ENCODE data around the gene PPFIBP1. TPM values are rescaled to one million over a fixed set of nuclear protein-coding genes. Genes with fewer than 3 reads are reported as not detected.

Gene PPFIBP1
- total and polyA plus RNA-seq, 2 of the 8 experiments (the other 6 are each of a cell fraction or from before 2014, with no cell fraction given): 7.7 to 31.3 TPM

DNA sequence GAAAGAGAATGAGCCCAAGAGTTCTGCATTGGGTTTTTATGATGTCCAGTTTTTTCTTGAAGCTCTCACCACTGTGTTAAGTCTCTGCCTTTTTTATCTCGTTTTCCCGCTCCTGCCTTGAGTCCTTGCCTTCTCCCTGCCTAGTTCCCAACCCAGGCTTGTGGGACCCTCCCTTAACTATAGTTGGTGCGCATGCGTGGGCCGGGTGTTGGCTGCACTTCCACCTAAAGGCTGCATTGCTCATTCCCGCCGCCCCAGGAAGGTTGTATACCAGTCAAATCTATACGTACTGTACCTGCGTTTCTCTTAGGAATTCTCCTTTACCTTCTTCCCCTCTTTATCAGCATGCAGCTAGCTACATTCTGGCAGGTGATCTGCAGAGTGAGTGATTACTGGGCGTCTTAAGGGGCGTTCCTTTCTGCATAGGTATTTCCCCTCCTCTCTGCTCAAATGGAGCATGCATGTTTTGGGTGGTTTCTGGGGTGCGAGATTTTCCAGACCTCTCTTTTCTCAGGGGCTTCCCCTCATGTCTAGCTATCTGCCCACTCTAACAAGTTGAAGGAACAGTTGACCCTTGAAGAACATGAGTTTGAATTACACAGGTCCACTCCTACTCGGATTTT lies 165.7 kb downstream of the PPFIBP1 start:
- no peak overlapping the region for H3K4me2 ChIP-seq (ENCODE audit: insufficient read depth in 1 of 2, low read depth in 2 of 2, low read length in 2 of 2)
- H3K36me3 ChIP-seq (ENCODE audit: control insufficient read depth in 2 of 4, insufficient read depth in 4 of 4, low read length in 3 of 4): peaks cover 0 to 6% (median 3%) of the 10 kb centered on the region in 4 experiments; a peak in 4 of 8 replicates
- H3K27ac ChIP-seq (ENCODE audit: low read depth, low read length): no peak overlapping the region
- no peak overlapping the region for H3K4me3 ChIP-seq (ENCODE audit: extremely low read depth in 1 of 4, insufficient read depth in 2 of 4, low read depth in 3 of 4, low read length in 4 of 4)
- no peak overlapping the region for H3K18ac ChIP-seq (ENCODE audit: extremely low read depth, low read length)
- WGBS, 2 experiments (ENCODE audit: extremely low coverage in 1 of 2, insufficient coverage in 1 of 2, insufficient read length in 1 of 2, insufficient replicate concordance in 2 of 2, low coverage in 1 of 2, low lambda C conversion rate in 2 of 2, missing lambda C conversion rate in 1 of 2): 87% methylated on average over 13 of the region's 13 CpGs; no CpG with 5 or more reads in 1 of the 2 experiments
- H2AFZ ChIP-seq (ENCODE audit: low read length): no peak overlapping the region
- H4K20me1 ChIP-seq (replicated peaks in 1 of 2; ENCODE audit: control insufficient read depth in 1 of 2, insufficient read depth in 2 of 2, low read length in 2 of 2): peaks cover 0 to 2% of the 10 kb centered on the region in 2 experiments
- ChIA-PET CTCF (ENCODE audit: partially characterized antibody) (interaction anchor here (1.0 to 2.0 kb wide), 2 partner anchors 13 to 87 kb away, joined by 3 to 5 read pairs; no protein-coding TSS in a partner anchor), POLR2A (ENCODE audit: partially characterized antibody) (interaction anchor here (0.6 kb wide), 1 partner anchor 255 kb away, joined by 3 read pairs; no protein-coding TSS in a partner anchor)
- H3K27me3 ChIP-seq (replicated peaks in 1 of 4; ENCODE audit: control insufficient read depth in 3 of 4, extremely low read depth in 1 of 4, insufficient read depth in 3 of 4, low read length in 3 of 4): no peaks in the 10 kb centered on the region
- TF ChIP-seq GABPA (IDR thresholded peaks at IDR 0.05; ENCODE audit: borderline replicate concordance, insufficient read depth, low read length) (no peak), SP4 (IDR thresholded peaks at IDR 0.05; ENCODE audit: low read length) (no peak), EGR1 (IDR thresholded peaks at IDR 0.05; ENCODE audit: borderline replicate concordance, low read depth, low read length) (no peak), CREB1 (IDR thresholded peaks at IDR 0.05) (no peak), RBBP5 (IDR thresholded peaks at IDR 0.05; ENCODE audit: borderline replicate concordance, low read depth, low read length) (no peak), TBP (IDR thresholded peaks at IDR 0.05; ENCODE audit: low read depth, low read length) (no peak), SP2 (IDR thresholded peaks at IDR 0.05; ENCODE audit: low read length) (no peak), RFX5 (IDR thresholded peaks at IDR 0.05; ENCODE audit: borderline replicate concordance, low read depth, low read length) (no peak), NRF1 (IDR thresholded peaks at IDR 0.05; ENCODE audit: low read depth, low read length) (no peak), RNF2 (IDR thresholded peaks at IDR 0.05; ENCODE audit: borderline replicate concordance, low read depth, low read length, missing control alignments, poor library complexity, severe bottlenecking) (no peak), SIX5 (IDR thresholded peaks at IDR 0.05; ENCODE audit: low read depth, low read length) (no peak), HDAC6 (IDR thresholded peaks at IDR 0.05; ENCODE audit: low read depth, low read length) (no peak), GTF2F1 (IDR thresholded peaks at IDR 0.05; ENCODE audit: borderline replicate concordance, low read depth, low read length) (no peak)
- no peak overlapping the region for H2AK5ac ChIP-seq (ENCODE audit: low read depth, low read length)
- H3K79me1 ChIP-seq (ENCODE audit: low read depth, low read length): no peaks in the 10 kb centered on the region
- H3K79me2 ChIP-seq (ENCODE audit: control insufficient read depth in 1 of 2, insufficient read depth in 2 of 2, low read length in 2 of 2): no peaks in the 10 kb centered on the region
- no peak overlapping the region for H3K23ac ChIP-seq (ENCODE audit: insufficient read length)
- no peak overlapping the region for H3K56ac ChIP-seq (replicated peaks; ENCODE audit: insufficient read length, low read depth, low read length)
- H3K4ac ChIP-seq (replicated peaks; ENCODE audit: insufficient read length, low read depth, low read length): no peak overlapping the region
- H2BK12ac ChIP-seq (ENCODE audit: low read depth, low read length): no peak overlapping the region
- H2BK5ac ChIP-seq (ENCODE audit: low read depth, low read length): no peak overlapping the region
- no peaks in the 10 kb centered on the region for H3K4me1 ChIP-seq (replicated peaks in 1 of 4; ENCODE audit: control insufficient read depth in 3 of 4, insufficient read depth in 4 of 4, low read length in 3 of 4)
- H2BK20ac ChIP-seq (ENCODE audit: low read length): no peak overlapping the region
- no peaks in the 10 kb centered on the region for H3K9me3 ChIP-seq (ENCODE audit: insufficient read depth in 2 of 2, low read depth in 1 of 2, low read length in 1 of 2)
- no peak overlapping the region for H4K91ac ChIP-seq (replicated peaks; ENCODE audit: insufficient read length, low read length)
- DNase-seq (ENCODE audit: low read depth in 1 of 2, low spot score in 2 of 2) (no peak), FAIRE-seq (no peak)
- no peak overlapping the region for H4K8ac ChIP-seq (ENCODE audit: extremely low read depth, insufficient read depth, low read length)
- H3K23me2 ChIP-seq (ENCODE audit: low read depth, low read length): no peaks in the 10 kb centered on the region
- H2BK15ac ChIP-seq (ENCODE audit: low read length): no peak overlapping the region
- no peak overlapping the region for H3K14ac ChIP-seq (ENCODE audit: insufficient read length)
- H2BK120ac ChIP-seq (replicated peaks; ENCODE audit: low read depth, low read length): no peak overlapping the region
- no peak overlapping the region for H4K5ac ChIP-seq (ENCODE audit: insufficient read length, low read depth, low read length)
- H3K9ac ChIP-seq (replicated peaks in 1 of 4; ENCODE audit: extremely low read depth in 1 of 4, low read depth in 3 of 4, low read length in 3 of 4): no peak overlapping the region

Measured in H1 (cell line).